SU-DHL-6 (cell line): Measurements from ENCODE around the gene SLC13A4.
A peak's percentile ranks its signal among the peaks of the same experiment; 100 is the strongest.

Source experiments
- H2AFZ ChIP-seq: fragments of 200-600 bp; sonication (generic); 2 replicates; pipeline ENCODE4 v1.6.1; 2014; ENCODE audit warnings: low read depth, mild to moderate bottlenecking, moderate library complexity, mixed read lengths, antibody characterized with exemption, low read length; ENCODE audit not compliant: severe bottlenecking
- H3F3A ChIP-seq: fragments of 200-600 bp; shearing (Covaris generic); 2 replicates; pipeline ENCODE4 v1.6.0; 2016; ENCODE audit warnings: antibody characterized with exemption, mild to moderate bottlenecking; ENCODE audit not compliant: insufficient read depth
- H3K27ac ChIP-seq: fragments of 200-600 bp; sonication (generic); 2 replicates; pipeline ENCODE4 v1.5.1; 2016; ENCODE audit warnings: low read depth, mild to moderate bottlenecking, low read length, moderate library complexity, mixed read lengths
- H3K27me3 ChIP-seq: fragments of 200-600 bp; sonication (generic), shearing (Covaris generic); 2 replicates; pipeline ENCODE4 v1.6.0; 2014; ENCODE audit warnings: mild to moderate bottlenecking, low read length
- H3K36me3 ChIP-seq: fragments of 200-600 bp; sonication (generic); 2 replicates; pipeline ENCODE4 v1.6.1; 2014; ENCODE audit warnings: mild to moderate bottlenecking, low read length, mixed read lengths
- H3K4me2 ChIP-seq: fragments of 300-600, 200-600 bp; shearing (Covaris generic), sonication (generic); 2 replicates; pipeline ENCODE4 v1.6.0; 2014; ENCODE audit warnings: low read length, low read depth, mild to moderate bottlenecking; ENCODE audit not compliant: poor library complexity, severe bottlenecking
- H3K4me3 ChIP-seq: fragments of 200-600 bp; sonication (generic); 2 replicates; pipeline ENCODE4 v1.5.1; 2014; ENCODE audit warnings: antibody characterized with exemption, low read length, mild to moderate bottlenecking, mixed read lengths; ENCODE audit not compliant: insufficient read depth, poor library complexity, severe bottlenecking
- H3K79me2 ChIP-seq: fragments of 200-600 bp; sonication (generic); 2 replicates; pipeline ENCODE4 v1.6.1; 2014; ENCODE audit warnings: mild to moderate bottlenecking, low read length, moderate library complexity; ENCODE audit not compliant: insufficient read depth
- H3K9ac ChIP-seq: fragments of 200-600 bp; sonication (generic); 2 replicates; pipeline ENCODE4 v1.7.0; 2014; ENCODE audit warnings: mild to moderate bottlenecking, low read length
- H3K9me2 ChIP-seq: fragments of 200-600 bp; sonication (generic); replicated peaks from 2 replicates; pipeline ENCODE4 v1.6.1; 2014; ENCODE audit warnings: low read length; ENCODE audit not compliant: insufficient read depth
- H3K9me3 ChIP-seq: fragments of 200-600 bp; sonication (generic); 2 replicates; pipeline ENCODE4 v1.6.1; 2014; ENCODE audit warnings: low read length, mixed read lengths; ENCODE audit not compliant: insufficient read depth
- H4K20me1 ChIP-seq: fragments of 200-600 bp; sonication (generic); 2 replicates; pipeline ENCODE4 v1.6.1; 2014; ENCODE audit warnings: low read depth, mild to moderate bottlenecking, antibody characterized with exemption, low read length, moderate library complexity, mixed read lengths
- EZH2phosphoT487 ChIP-seq: fragments of 200-600 bp; sonication (generic), shearing (Covaris generic); conservative IDR thresholded peaks from 2 replicates; pipeline ENCODE4 v1.6.1; 2018; ENCODE audit warnings: mild to moderate bottlenecking, antibody characterized with exemption, low read length, moderate library complexity, mixed read lengths
- TF ChIP-seq, protein P1 (sequence below): fragments of 200-600 bp; sonication (generic); IDR thresholded peaks from one replicate; pipeline ENCODE4 v1.5.1; 2017; ENCODE audit warnings: antibody characterized with exemption, mild to moderate bottlenecking, low read length, moderate library complexity; ENCODE audit not compliant: insufficient read depth, poor library complexity, severe bottlenecking

Gene SLC13A4

DNA sequence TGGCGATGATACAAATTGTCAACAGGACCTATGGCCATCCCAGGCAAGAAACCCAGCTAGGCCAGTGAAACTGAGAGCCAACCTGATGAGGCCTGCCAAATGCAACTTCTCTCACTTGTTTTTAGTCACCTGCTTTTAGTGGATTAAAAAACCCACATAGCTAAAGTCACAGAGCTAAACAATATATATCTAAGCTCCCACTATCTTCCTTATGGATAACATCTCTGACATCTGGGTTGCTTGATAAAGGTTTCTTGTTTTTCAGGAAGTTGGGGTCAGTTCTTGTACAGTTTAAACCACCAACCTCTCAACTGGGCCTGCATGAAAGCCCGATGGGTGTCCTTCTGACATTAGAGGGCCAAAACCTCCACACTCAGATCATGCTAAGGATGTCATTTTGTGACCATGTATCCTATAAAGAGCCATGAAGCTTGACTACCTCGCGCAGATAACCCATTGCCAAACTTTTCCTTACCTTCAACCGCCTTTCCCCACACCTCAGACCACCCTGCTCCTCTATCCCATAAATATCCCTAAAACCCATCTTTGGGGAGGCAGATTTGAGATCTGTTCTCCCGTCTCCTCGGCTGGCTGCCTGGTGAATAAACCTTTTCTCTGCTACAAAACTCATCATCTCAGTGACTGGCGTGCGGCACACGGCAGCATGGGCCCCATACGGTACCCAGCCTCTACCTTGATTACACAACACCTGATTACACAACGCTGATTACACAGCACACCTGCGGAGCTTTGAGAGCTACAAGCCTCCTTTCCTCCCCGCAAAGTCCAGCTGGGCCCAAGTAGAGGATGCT lies 66.5 kb downstream of the SLC13A4 start:
- Histone ChIP-seq H3K9ac (peak overlapping the region; percentile 95), H3K9me3 (no peaks in the 10 kb centered on the region), H3K27ac (no peak overlapping the region; the same call in 1 of the 2 replicates), H3K4me2 (peak overlapping the region; percentile 74), H3K36me3 (no peaks in the 10 kb centered on the region), H3K27me3 (no peaks in the 10 kb centered on the region), H4K20me1 (no peaks in the 10 kb centered on the region), H3K79me2 (peaks cover 40% of the 10 kb centered on the region), H2AFZ (peak overlapping the region; percentile 90), H3K4me3 (peak overlapping the region; percentile 99), H3F3A (peaks cover 9% of the 10 kb centered on the region; the same call in 1 of the 2 replicates), H3K9me2 (no peaks in the 10 kb centered on the region)
- TF ChIP-seq EZH2phosphoT487 = no peak
- TF ChIP-seq, protein P1, sequence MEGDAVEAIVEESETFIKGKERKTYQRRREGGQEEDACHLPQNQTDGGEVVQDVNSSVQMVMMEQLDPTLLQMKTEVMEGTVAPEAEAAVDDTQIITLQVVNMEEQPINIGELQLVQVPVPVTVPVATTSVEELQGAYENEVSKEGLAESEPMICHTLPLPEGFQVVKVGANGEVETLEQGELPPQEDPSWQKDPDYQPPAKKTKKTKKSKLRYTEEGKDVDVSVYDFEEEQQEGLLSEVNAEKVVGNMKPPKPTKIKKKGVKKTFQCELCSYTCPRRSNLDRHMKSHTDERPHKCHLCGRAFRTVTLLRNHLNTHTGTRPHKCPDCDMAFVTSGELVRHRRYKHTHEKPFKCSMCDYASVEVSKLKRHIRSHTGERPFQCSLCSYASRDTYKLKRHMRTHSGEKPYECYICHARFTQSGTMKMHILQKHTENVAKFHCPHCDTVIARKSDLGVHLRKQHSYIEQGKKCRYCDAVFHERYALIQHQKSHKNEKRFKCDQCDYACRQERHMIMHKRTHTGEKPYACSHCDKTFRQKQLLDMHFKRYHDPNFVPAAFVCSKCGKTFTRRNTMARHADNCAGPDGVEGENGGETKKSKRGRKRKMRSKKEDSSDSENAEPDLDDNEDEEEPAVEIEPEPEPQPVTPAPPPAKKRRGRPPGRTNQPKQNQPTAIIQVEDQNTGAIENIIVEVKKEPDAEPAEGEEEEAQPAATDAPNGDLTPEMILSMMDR = no peak

DNA sequence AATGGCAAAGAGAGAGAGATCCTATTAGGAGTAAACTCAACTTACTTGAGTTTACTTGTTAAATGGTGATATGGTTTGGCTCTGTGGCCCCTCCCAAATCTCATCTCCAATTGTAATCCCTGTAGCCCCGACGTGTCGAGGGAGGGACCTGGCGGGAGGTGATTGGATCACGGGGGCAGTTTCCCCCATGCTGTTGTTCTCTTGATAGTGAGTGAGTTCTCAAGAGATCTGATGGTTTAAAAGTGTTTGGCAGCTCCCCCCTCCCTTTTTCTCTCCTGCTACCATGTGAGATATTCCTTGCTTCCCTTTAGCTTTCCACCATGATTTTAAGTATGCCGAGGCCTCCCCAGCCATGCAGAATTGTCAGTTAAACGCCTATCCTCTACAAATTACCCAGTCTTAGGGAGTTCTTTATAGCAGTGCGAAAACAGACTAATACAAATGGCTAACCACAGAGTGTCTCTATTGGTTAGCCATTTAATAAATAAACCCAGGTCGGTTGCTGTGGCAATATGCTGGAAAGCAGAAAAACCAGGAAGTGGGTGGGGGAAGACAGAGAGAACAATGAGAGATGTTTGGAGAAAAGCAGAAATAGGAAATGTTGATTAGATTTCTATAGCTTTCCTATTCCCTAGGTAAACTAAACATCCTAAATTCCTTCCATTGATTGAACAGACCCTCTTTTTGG lies 68.7 kb downstream of the SLC13A4 start:
- no peak overlapping the region for H3K27ac ChIP-seq
- H3K4me2 ChIP-seq = no peak overlapping the region
- no peaks in the 10 kb centered on the region for H3K36me3 ChIP-seq
- H3K4me3 ChIP-seq = no peak overlapping the region
- no peak overlapping the region for H2AFZ ChIP-seq
- H3K9me2 ChIP-seq = no peaks in the 10 kb centered on the region
- TF ChIP-seq EZH2phosphoT487 = no peak
- TF ChIP-seq, protein P1 = no peak
- peaks cover 20% of the 10 kb centered on the region for H3K79me2 ChIP-seq
- H3K9me3 ChIP-seq = no peaks in the 10 kb centered on the region
- peaks cover 9% of the 10 kb centered on the region; the same call in 1 of the 2 replicates for H3F3A ChIP-seq
- H3K27me3 ChIP-seq = no peaks in the 10 kb centered on the region
- no peaks in the 10 kb centered on the region for H4K20me1 ChIP-seq
- H3K9ac ChIP-seq = no peak overlapping the region

DNA sequence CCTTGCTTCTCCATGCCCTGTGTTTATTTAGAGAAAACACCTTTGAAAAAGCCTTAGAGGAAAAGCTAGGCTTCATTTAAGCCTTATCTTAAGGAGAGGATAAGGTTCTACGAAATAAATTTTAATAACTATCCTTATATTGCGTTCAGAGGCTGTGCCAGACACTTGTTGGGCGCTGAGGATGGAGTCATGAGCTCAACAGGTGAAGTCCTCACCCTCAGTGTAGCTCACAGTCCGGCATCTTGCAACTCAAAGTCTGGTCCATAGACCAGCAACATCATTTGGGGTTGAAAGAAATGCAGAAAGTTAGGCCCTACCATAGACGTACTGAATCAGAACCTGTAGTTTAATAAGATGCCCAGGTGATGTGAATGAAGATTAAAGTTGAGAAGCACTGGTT lies 69.4 kb downstream of the SLC13A4 start:
- no peak overlapping the region for H3K4me3 ChIP-seq
- no peaks in the 10 kb centered on the region for H3K36me3 ChIP-seq
- peaks cover 9% of the 10 kb centered on the region; the same call in 1 of the 2 replicates for H3F3A ChIP-seq
- H3K27me3 ChIP-seq = no peaks in the 10 kb centered on the region
- peaks cover 12% of the 10 kb centered on the region for H3K79me2 ChIP-seq
- no peak overlapping the region for H3K4me2 ChIP-seq
- no peaks in the 10 kb centered on the region for H4K20me1 ChIP-seq
- TF ChIP-seq, protein P1 = no peak
- no peak for TF ChIP-seq EZH2phosphoT487
- no peak overlapping the region for H3K9ac ChIP-seq
- no peak overlapping the region for H2AFZ ChIP-seq
- no peak overlapping the region for H3K27ac ChIP-seq
- H3K9me2 ChIP-seq = no peaks in the 10 kb centered on the region
- H3K9me3 ChIP-seq = no peaks in the 10 kb centered on the region
